ENCODE results near the gene RARG.

DNA sequence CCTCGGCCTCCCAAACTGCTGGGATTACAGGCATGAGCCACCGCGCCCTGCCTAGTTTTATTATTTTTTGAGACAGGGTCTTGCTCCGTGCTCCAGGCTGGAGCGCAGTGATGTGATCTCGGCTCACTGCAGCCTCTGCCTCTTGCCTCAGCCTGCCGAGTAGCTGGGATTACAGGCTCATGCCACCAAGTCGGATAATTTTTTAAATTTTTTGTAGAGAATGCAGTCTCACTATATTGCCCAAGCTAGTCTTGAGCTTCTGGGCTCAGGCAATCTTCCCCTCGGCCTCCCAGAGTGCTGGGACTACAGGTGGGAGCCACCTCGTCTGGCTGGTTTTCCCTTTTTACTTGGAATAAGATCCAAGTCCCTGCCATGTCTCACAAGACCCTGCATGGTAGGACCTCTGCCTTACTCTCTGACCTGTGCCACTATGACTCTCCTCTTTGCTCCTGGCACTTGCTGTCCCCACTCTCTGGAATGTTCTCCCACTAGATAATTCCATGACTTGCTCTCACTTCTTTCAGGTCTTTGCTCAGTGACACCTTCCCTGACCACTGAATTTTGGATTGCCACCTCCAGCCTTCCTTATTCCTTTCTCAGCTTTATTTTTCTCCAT, 7.7 kb upstream of the RARG start:
- no peak for TF ChIP-seq RAD21 (IDR thresholded peaks at IDR 0.05; ENCODE audit: low read depth)
- TF ChIP-seq EP300 (IDR thresholded peaks at IDR 0.05; ENCODE audit: borderline replicate concordance): no peak
- no peak for TF ChIP-seq CEBPB (IDR thresholded peaks at IDR 0.05)
- no peak for TF ChIP-seq ZBTB7A (IDR thresholded peaks at IDR 0.05; ENCODE audit: low read depth)
- TF ChIP-seq, protein P1, sequence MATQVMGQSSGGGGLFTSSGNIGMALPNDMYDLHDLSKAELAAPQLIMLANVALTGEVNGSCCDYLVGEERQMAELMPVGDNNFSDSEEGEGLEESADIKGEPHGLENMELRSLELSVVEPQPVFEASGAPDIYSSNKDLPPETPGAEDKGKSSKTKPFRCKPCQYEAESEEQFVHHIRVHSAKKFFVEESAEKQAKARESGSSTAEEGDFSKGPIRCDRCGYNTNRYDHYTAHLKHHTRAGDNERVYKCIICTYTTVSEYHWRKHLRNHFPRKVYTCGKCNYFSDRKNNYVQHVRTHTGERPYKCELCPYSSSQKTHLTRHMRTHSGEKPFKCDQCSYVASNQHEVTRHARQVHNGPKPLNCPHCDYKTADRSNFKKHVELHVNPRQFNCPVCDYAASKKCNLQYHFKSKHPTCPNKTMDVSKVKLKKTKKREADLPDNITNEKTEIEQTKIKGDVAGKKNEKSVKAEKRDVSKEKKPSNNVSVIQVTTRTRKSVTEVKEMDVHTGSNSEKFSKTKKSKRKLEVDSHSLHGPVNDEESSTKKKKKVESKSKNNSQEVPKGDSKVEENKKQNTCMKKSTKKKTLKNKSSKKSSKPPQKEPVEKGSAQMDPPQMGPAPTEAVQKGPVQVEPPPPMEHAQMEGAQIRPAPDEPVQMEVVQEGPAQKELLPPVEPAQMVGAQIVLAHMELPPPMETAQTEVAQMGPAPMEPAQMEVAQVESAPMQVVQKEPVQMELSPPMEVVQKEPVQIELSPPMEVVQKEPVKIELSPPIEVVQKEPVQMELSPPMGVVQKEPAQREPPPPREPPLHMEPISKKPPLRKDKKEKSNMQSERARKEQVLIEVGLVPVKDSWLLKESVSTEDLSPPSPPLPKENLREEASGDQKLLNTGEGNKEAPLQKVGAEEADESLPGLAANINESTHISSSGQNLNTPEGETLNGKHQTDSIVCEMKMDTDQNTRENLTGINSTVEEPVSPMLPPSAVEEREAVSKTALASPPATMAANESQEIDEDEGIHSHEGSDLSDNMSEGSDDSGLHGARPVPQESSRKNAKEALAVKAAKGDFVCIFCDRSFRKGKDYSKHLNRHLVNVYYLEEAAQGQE (IDR thresholded peaks at IDR 0.05; ENCODE audit: low read depth): no peak
- no peak for TF ChIP-seq FOXM1 (IDR thresholded peaks at IDR 0.05; ENCODE audit: borderline replicate concordance, low read depth)
- no peak for TF ChIP-seq TAF1 (IDR thresholded peaks at IDR 0.05; ENCODE audit: low read depth)
- TF ChIP-seq NFIC (IDR thresholded peaks at IDR 0.05): no peak
- no peak for TF ChIP-seq TCF12 (IDR thresholded peaks at IDR 0.05; ENCODE audit: low read depth)
- TF ChIP-seq YY1 (IDR thresholded peaks at IDR 0.05; ENCODE audit: low read depth): no peak
- no peak for TF ChIP-seq TEAD4 (IDR thresholded peaks at IDR 0.05)
- no peak for TF ChIP-seq EGR1 (IDR thresholded peaks at IDR 0.05)
- no peak for TF ChIP-seq CREB1 (IDR thresholded peaks at IDR 0.05; ENCODE audit: low read depth)

Data from Ishikawa (cell line).